CD14-positive monocyte (primary cell): ENCODE results near the gene ZBED4. TPM values are rescaled to one million over a fixed set of nuclear protein-coding genes. Genes with fewer than 3 reads are reported as not detected.

Experiments used
- DNase-seq, 3 donors: peaks; one replicate each; pipeline ENCODE4 v3.0.0-alpha.2; 2011 to 2022
- H2AFZ ChIP-seq: 2 replicates; pipeline ENCODE4 v1.6.0; 2012; ENCODE audit warnings: mild to moderate bottlenecking, low read depth, low read length, inconsistent platforms; ENCODE audit not compliant: insufficient read depth, poor library complexity, severe bottlenecking
- H3K27ac ChIP-seq, 2 donors: 1 replicate in 1 of 2; 2 replicates in 1 of 2; pipeline ENCODE4 v1.5.1; 2012 to 2013; ENCODE audit warnings: low read length in 2 of 2, control low read depth in 1 of 2, inconsistent platforms in 1 of 2, low read depth in 1 of 2, mild to moderate bottlenecking in 1 of 2
- H3K27me3 ChIP-seq, 2 donors: one replicate each; pipeline versions ENCODE4 v1.6.0 to v1.6.1; 2011 to 2013; ENCODE audit warnings: low read length in 2 of 2; ENCODE audit not compliant: control insufficient read depth in 2 of 2, insufficient read depth in 2 of 2
- H3K36me3 ChIP-seq, 2 donors: replicated peaks in 1 of 2; 1 replicate in 1 of 2; 2 replicates in 1 of 2; pipeline versions ENCODE4 v1.5.1 to v1.6.1; 2012 to 2013; ENCODE audit warnings: low read length in 2 of 2, control low read depth in 1 of 2, inconsistent platforms in 1 of 2, mild to moderate bottlenecking in 1 of 2; ENCODE audit not compliant: insufficient read depth in 2 of 2, control insufficient read depth in 1 of 2
- H3K4me1 ChIP-seq, 2 donors: 1 replicate in 1 of 2; 2 replicates in 1 of 2; pipeline versions ENCODE4 v1.5.1 to v1.6.1; 2012 to 2013; ENCODE audit warnings: low read length in 2 of 2, control low read depth in 1 of 2, inconsistent platforms in 1 of 2, mild to moderate bottlenecking in 1 of 2, moderate library complexity in 1 of 2; ENCODE audit not compliant: insufficient read depth in 2 of 2, control insufficient read depth in 1 of 2
- H3K4me2 ChIP-seq: replicated peaks from 2 replicates; pipeline ENCODE3; 2012; ENCODE audit warnings: low read length, moderate library complexity, mild to moderate bottlenecking; ENCODE audit not compliant: poor library complexity, severe bottlenecking; ENCODE audit errors: extremely low read depth
- H3K4me3 ChIP-seq, 3 experiments: fragments of 200-600 bp in 1 of 3; sonication (generic) in 1 of 3; replicated peaks in 1 of 3; 1 replicate in 2 of 3; 2 replicates in 1 of 3; pipeline ENCODE4 v1.5.1; 2011 to 2013; ENCODE audit warnings: low read length in 3 of 3, mild to moderate bottlenecking in 3 of 3, control low read depth in 2 of 3, low read depth in 2 of 3, inconsistent platforms in 1 of 3, moderate library complexity in 1 of 3
- H3K79me2 ChIP-seq: 2 replicates; pipeline ENCODE4 v1.6.0; 2012; ENCODE audit warnings: mild to moderate bottlenecking, control low read depth, inconsistent platforms, low read length, moderate library complexity; ENCODE audit not compliant: insufficient read depth
- H3K9ac ChIP-seq: 2 replicates; pipeline ENCODE4 v1.6.0; 2017; ENCODE audit warnings: low read length, mild to moderate bottlenecking; ENCODE audit not compliant: insufficient read depth, poor library complexity, severe bottlenecking
- H3K9me3 ChIP-seq, 2 donors: replicated peaks in 1 of 2; 1 replicate in 1 of 2; 2 replicates in 1 of 2; pipeline versions ENCODE4 v1.5.1 to v1.6.1; 2012 to 2013; ENCODE audit warnings: low read length in 2 of 2, control low read depth in 1 of 2; ENCODE audit not compliant: control insufficient read depth in 1 of 2, insufficient read depth in 1 of 2
- H4K20me1 ChIP-seq: 2 replicates; pipeline ENCODE4 v1.6.0; 2012; ENCODE audit warnings: mild to moderate bottlenecking, low read length, control low read depth, moderate library complexity; ENCODE audit not compliant: insufficient read depth
- H3K27ac Mint-ChIP-seq, 7 donors: one replicate each; pipeline ENCODE4 v1.8.0; 2020; ENCODE audit warnings: mild to moderate bottlenecking in 7 of 7, mixed read lengths in 7 of 7, moderate library complexity in 6 of 7, inconsistent platforms in 2 of 7
- H3K27me3 Mint-ChIP-seq, 3 donors: one replicate each; pipeline ENCODE4 v1.8.0; 2021 to 2022; ENCODE audit warnings: low read depth in 3 of 3, mild to moderate bottlenecking in 3 of 3, mixed read lengths in 3 of 3, moderate library complexity in 3 of 3, inconsistent platforms in 1 of 3
- H3K36me3 Mint-ChIP-seq, 2 donors: one replicate each; pipeline ENCODE4 v1.8.0; 2020; ENCODE audit warnings: mixed read lengths in 2 of 2, inconsistent platforms in 1 of 2, mild to moderate bottlenecking in 1 of 2
- H3K4me1 Mint-ChIP-seq: one replicate; pipeline ENCODE4 v1.8.0; 2020; ENCODE audit warnings: mild to moderate bottlenecking, mixed read lengths
- H3K4me3 Mint-ChIP-seq, 2 donors: one replicate each; pipeline ENCODE4 v1.8.0; 2020; ENCODE audit warnings: mild to moderate bottlenecking in 2 of 2, mixed read lengths in 2 of 2, moderate library complexity in 1 of 2
- H3K9me3 Mint-ChIP-seq, 7 donors: one replicate each; pipeline ENCODE4 v1.8.0; 2020 to 2022; ENCODE audit warnings: mixed read lengths in 7 of 7, mild to moderate bottlenecking in 6 of 7, moderate library complexity in 6 of 7, inconsistent platforms in 2 of 7
- WGBS: methylation state at CpG from one replicate; pipeline ENCODE4 v1.1.5; 2013; ENCODE audit warnings: missing lambda C conversion rate; ENCODE audit not compliant: insufficient coverage; 5-methylcytosine and 5-hydroxymethylcytosine counted together
- intact Hi-C, 2 donors: fragments of 100-400 bp; cut with micrococcal nuclease; formaldehyde crosslinking; loops; one replicate each; pipeline versions ENCODE4 v1.15.0 to v1.15.1; 2023
- polyA plus RNA-seq, 3 donors: library from polyadenylated mRNA; depleted of rRNA in 1 of 3; unstranded in 2 of 3; stranded (reverse) in 1 of 3; fragments of 300-500 nt in 2 of 3; fragments of >200 nt in 1 of 3; fragmentation: Illumina TruSeq in 2 of 3; gene quantifications; 1 replicate in 2 of 3; 2 replicates in 1 of 3; pipeline ENCODE4 v1.2.3, GENCODE V29; 2012 to 2021
- TF ChIP-seq, protein P1 (sequence below): fragments of 200-600 bp; IDR thresholded peaks from one replicate; pipeline ENCODE4 v1.8.0; 2022; ENCODE audit warnings: antibody characterized with exemption, mild to moderate bottlenecking

Gene ZBED4
- polyA plus RNA-seq, 3 donors = 3.8 to 8.2 (median 5.7) TPM

DNA sequence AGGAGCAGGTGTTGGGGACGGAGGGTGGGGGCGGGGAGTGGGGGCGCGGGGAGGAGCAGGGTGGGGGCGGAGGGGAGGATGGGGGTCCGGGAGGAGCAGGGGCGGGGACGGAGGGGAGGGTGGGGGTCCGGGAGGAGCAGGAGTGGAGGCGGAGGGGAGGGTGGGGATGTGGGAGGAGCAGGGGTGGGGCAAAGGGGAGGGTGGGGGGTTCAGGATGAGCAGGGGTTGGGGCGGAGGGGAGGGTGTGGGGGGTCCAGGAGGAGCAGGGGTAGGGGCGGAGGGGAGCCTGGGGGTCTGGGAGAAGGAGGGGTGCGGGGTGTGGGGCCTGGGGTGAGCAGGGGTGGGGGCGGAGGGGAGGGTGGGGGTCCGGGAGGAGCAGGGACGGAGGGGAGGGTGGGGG lies 81.9 kb downstream of the ZBED4 start:
- peak overlapping the region in 1 of 2 donors; percentile 26 for H3K4me3 Mint-ChIP-seq
- peaks cover 46 to 50% of the 10 kb centered on the region in 2 donors for H3K4me1 ChIP-seq
- peaks cover 2 to 5% of the 10 kb centered on the region in 2 donors for H3K36me3 Mint-ChIP-seq
- H3K4me1 Mint-ChIP-seq = peaks cover 35% of the 10 kb centered on the region
- intact Hi-C loops = loop anchor here (2.0 to 10.0 kb wide), 2 partner anchors 35 to 599 kb away; partner anchors contain the start of gene TYMP (in 1 of the 2)
- no CpG with 5 or more reads among the region's 16 CpGs for WGBS
- peak overlapping the region in 5 of 7 donors; percentile 63 to 89 (median 84) for H3K27ac Mint-ChIP-seq
- no peak overlapping the region for H2AFZ ChIP-seq
- H3K27me3 ChIP-seq = no peaks in the 10 kb centered on the region
- peaks cover 0 to 6% (median 5%) of the 10 kb centered on the region in 3 donors for H3K27me3 Mint-ChIP-seq
- H3K4me2 ChIP-seq = peak overlapping the region; percentile 78
- no peak overlapping the region for H3K4me3 ChIP-seq
- DNase-seq = peak; percentile 34 to 59 (median 42)
- peaks cover 3% of the 10 kb centered on the region for H4K20me1 ChIP-seq
- H3K9me3 Mint-ChIP-seq = peaks cover 0 to 3% (median 0%) of the 10 kb centered on the region in 7 donors
- peak overlapping the region; percentile 92 to 99 for H3K27ac ChIP-seq
- no peaks in the 10 kb centered on the region for H3K9me3 ChIP-seq
- no peak overlapping the region for H3K9ac ChIP-seq
- H3K79me2 ChIP-seq = peaks cover 6% of the 10 kb centered on the region
- TF ChIP-seq, protein P1, sequence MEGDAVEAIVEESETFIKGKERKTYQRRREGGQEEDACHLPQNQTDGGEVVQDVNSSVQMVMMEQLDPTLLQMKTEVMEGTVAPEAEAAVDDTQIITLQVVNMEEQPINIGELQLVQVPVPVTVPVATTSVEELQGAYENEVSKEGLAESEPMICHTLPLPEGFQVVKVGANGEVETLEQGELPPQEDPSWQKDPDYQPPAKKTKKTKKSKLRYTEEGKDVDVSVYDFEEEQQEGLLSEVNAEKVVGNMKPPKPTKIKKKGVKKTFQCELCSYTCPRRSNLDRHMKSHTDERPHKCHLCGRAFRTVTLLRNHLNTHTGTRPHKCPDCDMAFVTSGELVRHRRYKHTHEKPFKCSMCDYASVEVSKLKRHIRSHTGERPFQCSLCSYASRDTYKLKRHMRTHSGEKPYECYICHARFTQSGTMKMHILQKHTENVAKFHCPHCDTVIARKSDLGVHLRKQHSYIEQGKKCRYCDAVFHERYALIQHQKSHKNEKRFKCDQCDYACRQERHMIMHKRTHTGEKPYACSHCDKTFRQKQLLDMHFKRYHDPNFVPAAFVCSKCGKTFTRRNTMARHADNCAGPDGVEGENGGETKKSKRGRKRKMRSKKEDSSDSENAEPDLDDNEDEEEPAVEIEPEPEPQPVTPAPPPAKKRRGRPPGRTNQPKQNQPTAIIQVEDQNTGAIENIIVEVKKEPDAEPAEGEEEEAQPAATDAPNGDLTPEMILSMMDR = no peak
- no peaks in the 10 kb centered on the region for H3K36me3 ChIP-seq

DNA sequence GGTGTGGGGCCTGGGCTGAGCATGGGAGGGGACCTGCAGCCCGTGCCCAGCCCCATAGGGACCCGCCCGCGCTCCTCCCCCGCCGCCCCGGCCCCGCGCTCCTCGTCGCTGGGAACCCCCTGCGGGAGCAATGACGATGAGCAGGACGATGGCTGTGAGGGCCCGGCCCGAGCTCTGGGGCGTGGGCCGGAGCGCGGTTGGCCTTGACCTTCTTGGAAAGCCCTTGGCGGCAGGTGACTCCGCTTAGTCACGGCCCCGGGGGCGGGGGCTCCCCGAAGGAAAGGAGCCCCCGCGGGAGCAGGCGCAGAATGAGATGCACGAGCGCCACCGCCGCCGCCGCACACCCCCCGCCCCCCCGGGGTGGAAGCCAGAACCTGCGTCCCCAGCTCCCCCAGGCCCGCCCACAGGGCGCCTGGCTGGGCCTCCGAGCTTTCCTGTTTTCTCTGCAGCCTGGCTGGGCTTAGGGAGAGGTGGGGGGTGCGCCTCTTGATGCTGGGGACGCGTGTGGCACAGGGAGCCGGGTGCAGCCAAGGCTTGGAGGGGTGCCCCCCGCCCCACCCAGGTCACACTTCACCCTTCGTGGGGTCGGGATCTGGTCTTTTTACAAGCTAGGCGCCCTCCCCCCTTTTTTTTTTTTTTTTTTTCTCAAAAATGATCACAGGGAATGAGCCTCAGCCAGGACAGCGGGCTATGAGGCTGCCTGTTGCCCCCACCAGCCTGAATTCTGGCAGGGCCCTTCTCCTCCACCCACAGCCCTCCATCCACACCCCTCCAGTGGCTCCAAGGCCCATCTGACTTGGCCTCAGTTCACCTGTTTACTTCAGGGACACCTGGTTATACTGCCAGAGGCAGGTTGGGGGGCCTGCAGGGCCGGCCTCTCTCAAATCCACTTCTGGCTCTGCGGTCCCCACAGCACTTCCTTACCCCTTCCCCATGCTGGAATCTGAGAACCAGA lies 82.7 kb downstream of the ZBED4 start:
- TF ChIP-seq, protein P1 = no peak
- Mint-ChIP-seq H3K4me3 (peak overlapping the region; percentile 63 to 72), H3K27me3 (peaks cover 0 to 8% (median 6%) of the 10 kb centered on the region in 3 donors), H3K9me3 (peaks cover 0 to 7% (median 5%) of the 10 kb centered on the region in 7 donors), H3K36me3 (peaks cover 2 to 5% of the 10 kb centered on the region in 2 donors), H3K4me1 (peaks cover 28% of the 10 kb centered on the region), H3K27ac (peak overlapping the region; percentile 77 to 93 (median 87))
- Histone ChIP-seq H3K4me3 (peak overlapping the region; percentile 0 to 68 (median 39)), H3K36me3 (no peaks in the 10 kb centered on the region), H3K27ac (peak overlapping the region; percentile 84 to 92), H3K4me1 (peaks cover 39 to 43% of the 10 kb centered on the region in 2 donors), H3K9me3 (no peaks in the 10 kb centered on the region), H3K27me3 (no peaks in the 10 kb centered on the region), H2AFZ (no peak overlapping the region), H3K9ac (peak overlapping the region; percentile 71), H3K79me2 (peaks cover 6% of the 10 kb centered on the region), H3K4me2 (peak overlapping the region; percentile 76), H4K20me1 (no peaks in the 10 kb centered on the region)
- intact Hi-C loops = loop anchor here in 1 of 2 donors (1.0 to 10.0 kb wide), 3 partner anchors 22 to 599 kb away; partner anchors contain the start of gene TYMP
- DNase-seq = peak; percentile 98 to 99 (median 99)
- WGBS = under 1% methylated on average over 36 of the region's 52 CpGs
